Stimulated activated CD4-positive, alpha-beta T cell treated with anti-CD3 and anti-CD28 coated beads, Interleukin-1b, Interleukin-23, amount 100 ng/mL, for 24 hours (primary cell): ENCODE data around the gene GRIK4.

Experiments used
- DNase-seq, 4 experiments: peaks; one replicate each; pipeline ENCODE4 v3.0.0-alpha.2; 2020; ENCODE audit warnings: low read depth in 4 of 4, low spot score in 1 of 4

The GRIK4 gene

DNA sequence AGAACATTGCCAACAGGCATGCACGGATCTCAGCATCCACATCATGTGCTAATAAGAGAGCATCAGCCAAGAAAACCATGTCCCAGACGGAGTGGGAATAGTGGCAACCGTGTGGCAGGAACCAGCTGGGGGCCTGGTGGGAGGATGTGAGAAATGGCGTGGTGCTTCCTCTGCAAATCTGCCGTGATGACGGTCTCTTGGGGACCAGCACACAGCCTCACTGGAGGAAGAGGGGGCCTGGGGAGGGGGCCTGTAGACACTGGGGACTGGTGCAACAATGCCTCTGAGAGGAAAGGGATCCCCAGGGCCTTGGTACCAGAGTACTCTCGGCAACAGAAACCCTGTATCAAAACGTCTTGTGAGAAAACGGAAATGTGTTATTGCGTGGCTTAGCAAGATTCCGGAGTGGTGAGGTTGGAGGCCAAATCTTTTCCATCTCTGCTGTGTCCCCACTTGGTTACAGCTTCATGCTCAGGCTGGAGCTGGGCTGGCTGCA, 358.0 kb downstream of the GRIK4 start:
- DNase-seq: no peak

- no peak for DNase-seq
Observed at GRCh38 chr11:120871194-120871593, 359.6 kb downstream of the GRIK4 start.

GRCh38 chr11:120871924-120872323, 360.4 kb downstream of the GRIK4 start:
- DNase-seq: no peak

GRCh38 chr11:120873966-120874735, 362.6 kb downstream of the GRIK4 start:
- no peak for DNase-seq

GRCh38 chr11:120875986-120876385, 364.4 kb downstream of the GRIK4 start:
- no peak for DNase-seq

DNA sequence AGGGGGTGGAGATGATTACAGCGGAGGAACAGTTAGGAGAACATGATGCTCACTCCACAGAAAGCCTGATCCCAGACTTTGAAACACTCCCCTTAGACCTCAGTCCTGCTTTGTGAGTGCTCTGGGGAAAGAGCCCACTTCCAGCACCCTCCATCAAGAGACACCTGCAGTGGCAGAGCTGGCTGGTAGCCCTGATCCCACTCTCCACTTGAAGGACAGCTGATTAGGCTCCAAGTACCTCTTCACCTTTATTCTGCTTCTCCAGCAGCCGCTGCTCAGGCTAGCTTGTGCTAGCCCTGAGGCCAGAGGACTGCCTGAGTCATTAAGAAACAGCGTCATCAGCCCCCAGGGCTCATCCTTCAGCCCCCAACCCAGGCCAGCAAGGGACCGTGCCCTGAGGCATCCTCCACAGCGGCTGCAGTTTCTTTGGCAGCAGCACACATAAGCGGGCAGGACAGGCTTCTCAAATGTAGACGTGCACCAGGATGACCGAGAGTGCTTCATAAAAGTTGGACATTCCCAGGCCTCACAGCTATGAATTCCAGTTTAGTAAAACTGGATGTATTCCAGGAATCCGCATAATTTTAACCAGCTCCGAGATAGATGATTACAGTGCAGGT, 366.3 kb downstream of the GRIK4 start:
- DNase-seq: no peak

- no peak for DNase-seq
Observed at GRCh38 chr11:120878781-120879180, 367.2 kb downstream of the GRIK4 start.

- DNase-seq: no peak
Observed at GRCh38 chr11:120880498-120881175, 369.1 kb downstream of the GRIK4 start.

GRCh38 chr11:120881596-120881995, 370.0 kb downstream of the GRIK4 start:
- DNase-seq: no peak

DNA sequence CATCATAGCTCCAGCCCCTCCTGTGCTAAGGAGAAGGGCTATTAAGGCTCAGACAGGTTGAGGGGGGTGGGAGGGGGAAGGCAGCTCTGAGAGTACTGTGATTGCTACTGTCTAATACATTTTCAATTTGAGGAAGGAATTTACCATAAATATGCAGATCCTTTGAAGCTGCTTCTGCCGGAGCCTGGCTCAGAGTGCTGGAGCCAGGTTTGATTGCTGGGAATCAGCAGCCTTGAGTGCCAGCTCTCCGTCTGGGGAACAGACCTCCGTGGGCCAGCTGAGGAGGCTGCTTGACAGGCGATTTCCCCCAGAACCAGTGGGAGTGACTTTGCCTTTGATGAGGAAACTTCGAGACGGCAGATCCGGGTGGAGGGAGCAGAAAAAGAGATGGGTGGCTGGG, 370.6 kb downstream of the GRIK4 start:
- no peak for DNase-seq

GRCh38 chr11:120883404-120884080, 372.0 kb downstream of the GRIK4 start:
- DNase-seq: no peak

DNA sequence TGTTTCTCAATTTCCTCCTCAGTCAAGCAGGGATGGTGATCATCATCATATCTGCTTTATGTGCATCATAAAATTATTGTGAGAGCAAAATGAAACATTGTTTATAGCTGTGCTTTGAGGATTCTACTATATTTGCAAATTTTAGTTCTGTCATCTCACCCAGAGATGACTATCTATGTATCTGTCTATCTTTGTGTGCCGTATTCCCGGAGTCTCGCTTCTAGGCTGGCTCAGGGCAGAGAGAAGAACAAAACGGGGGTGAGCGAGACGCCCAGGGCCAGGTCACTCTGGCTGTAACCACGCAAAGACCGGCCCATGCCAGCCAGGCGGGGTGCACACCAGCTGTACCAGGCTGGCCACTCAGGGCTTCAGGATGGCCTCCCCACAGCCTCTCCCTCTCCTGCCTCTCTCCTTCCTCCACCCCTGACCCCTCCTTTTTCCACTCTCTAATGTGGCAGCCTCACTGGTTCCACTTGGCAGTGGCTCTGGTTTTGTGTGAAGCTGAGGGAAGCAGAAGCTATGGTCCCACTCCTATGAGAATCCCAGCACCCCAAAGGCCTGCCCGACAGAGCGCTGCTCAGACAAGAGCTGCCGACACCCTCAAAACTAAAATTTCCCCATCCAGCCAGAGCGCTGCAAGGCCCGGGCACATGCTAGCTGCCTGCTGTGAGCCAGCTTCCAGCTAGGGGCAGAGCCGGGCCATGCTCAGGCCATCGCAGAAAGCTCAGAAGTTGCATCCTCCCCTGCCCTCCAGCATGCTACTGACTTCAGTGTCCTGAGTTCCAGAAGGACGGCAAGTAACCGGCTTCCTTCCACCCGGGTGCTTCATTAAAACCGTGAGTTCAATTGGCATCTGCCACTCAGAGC, 372.8 kb downstream of the GRIK4 start:
- no peak for DNase-seq

- no peak for DNase-seq
Observed at GRCh38 chr11:120890609-120891320, 379.2 kb downstream of the GRIK4 start.

DNA sequence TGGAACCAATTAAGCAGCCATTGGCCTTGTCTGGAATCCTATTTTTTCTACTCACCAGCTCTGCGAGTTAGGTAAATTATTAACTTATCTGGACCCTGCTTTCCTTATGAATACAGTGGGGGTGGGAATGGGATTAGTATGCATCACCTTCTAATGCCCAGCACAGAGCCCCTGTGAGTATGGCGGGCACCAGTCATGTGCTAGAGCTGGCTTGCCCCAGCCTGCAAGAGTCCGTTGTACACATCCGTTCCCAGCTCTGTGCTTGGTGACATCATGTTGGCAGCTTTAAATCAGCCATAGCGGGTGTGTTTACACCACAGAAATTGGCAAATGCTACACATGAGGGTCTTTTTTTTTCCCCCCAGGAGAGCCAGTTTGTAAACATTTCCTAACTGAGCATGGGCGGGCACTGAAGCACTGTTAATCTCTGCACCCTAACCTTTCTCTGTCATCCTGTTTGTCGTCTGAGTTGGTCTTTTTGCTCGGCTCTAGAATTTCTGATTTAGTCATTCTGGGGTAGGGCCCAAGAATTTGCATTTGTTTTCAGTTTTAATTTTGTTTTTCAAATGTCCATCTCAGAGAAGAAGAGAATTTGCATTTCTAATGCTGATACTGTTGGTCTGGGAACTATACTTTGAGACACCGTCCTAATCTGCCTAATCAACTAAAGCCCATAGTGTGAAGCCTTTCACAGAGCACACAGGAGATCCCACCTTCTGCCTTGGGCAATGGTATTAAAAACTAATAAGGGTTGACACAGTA, 382.1 kb downstream of the GRIK4 start:
- no peak for DNase-seq

DNA sequence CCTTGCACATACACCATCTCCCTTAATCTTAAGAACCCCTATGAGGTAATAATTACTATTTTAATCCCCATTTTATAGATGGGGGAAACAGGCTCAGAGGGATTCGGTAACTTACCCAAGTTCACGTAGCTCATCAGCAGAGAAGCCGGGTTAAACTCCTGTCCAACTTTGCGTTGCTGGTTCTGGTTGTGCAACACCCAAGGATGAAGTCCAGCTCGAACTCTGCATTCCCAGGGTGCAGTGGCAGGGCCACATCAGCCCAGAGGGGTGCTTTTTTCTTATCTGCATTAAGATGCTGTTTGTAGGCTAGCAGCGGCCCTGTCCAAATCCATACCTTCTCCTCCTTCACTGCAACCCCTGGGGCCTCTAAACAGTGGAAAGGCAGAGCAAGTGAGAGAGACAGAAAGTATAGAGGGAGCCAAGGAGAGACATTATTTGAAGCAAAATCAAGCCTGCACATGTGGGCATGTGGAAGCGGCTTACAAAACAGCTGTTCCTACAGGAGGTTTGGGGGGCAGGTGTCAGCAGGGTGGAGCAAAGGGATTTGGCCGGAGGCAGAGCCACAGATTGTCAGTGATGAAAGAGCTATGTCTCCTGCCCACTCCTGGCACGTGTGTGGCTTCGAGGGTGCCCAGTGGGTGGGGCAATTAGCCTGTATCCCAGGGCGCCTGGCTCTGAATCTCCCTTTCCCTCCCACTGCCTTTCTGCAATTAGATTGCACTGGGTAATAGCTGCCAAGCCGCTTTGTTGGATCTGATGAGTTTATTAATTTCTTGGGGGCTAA, 382.8 kb downstream of the GRIK4 start:
- no peak for DNase-seq

DNA sequence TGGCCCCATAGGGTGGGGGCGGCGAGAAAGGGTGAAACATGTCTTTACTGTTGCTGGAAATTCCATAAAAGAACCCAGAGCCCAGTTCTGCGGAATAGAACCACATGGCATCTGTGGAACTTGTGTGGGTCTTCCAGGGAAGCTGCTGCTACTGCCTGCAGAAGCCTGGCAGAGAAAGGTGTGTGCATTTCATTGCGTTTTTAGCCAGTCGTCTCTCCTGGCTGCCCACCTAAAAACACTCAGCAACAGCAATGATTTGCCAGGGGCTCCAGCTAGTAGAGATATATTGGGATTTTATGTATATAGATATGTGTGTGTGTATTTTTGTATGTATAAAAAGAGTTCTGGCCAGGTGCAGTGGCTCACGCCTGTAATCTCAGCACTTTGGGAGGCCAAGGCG, 385.1 kb downstream of the GRIK4 start:
- no peak for DNase-seq

- no peak for DNase-seq
Observed at GRCh38 chr11:120898568-120898967, 387.0 kb downstream of the GRIK4 start.

GRCh38 chr11:120899720-120900119, 388.2 kb downstream of the GRIK4 start:
- no peak for DNase-seq
